GM12892 (cell line): ENCODE results near the gene MMP27. TPM values are rescaled to one million over a fixed set of nuclear protein-coding genes. Genes with fewer than 3 reads are reported as not detected.
"Not testable (repeated sequence)": the region's sequence is repeated elsewhere in the genome, so short reads cannot be mapped to it uniquely, and the experiment has no call there.

Source experiments
- DNase-seq: peaks from one replicate; pipeline ENCODE4 v3.0.0; 2011; ENCODE audit not compliant: insufficient read length
- FAIRE-seq: peaks from 2 replicates; lab custom pipeline; 2011; peaks lifted over from hg19 to GRCh38; lab: Jason Lieb, UNC
- POLR2A ChIP-seq: IDR thresholded peaks from 2 replicates; pipeline ENCODE4 v1.6.1; 2011; ENCODE audit warnings: low read depth, low read length, control low read depth
- POLR2AphosphoS5 ChIP-seq: IDR thresholded peaks from 2 replicates; pipeline ENCODE4 v1.6.1; 2011; ENCODE audit warnings: low read depth, low read length, control low read depth
- TAF1 ChIP-seq: IDR thresholded peaks from 2 replicates; pipeline ENCODE4 v1.6.1; 2011; ENCODE audit warnings: low read depth, mild to moderate bottlenecking, control low read depth, low read length, borderline replicate concordance
- polyA plus RNA-seq: library from polyadenylated mRNA; unstranded; fragments of >200 nt; gene quantifications from one replicate; pipeline ENCODE4 v1.2.1, GENCODE V29; 2012; ENCODE audit warnings: missing spikeins, inconsistent platforms; ENCODE audit not compliant: missing spikeins

Gene MMP27, protein sequence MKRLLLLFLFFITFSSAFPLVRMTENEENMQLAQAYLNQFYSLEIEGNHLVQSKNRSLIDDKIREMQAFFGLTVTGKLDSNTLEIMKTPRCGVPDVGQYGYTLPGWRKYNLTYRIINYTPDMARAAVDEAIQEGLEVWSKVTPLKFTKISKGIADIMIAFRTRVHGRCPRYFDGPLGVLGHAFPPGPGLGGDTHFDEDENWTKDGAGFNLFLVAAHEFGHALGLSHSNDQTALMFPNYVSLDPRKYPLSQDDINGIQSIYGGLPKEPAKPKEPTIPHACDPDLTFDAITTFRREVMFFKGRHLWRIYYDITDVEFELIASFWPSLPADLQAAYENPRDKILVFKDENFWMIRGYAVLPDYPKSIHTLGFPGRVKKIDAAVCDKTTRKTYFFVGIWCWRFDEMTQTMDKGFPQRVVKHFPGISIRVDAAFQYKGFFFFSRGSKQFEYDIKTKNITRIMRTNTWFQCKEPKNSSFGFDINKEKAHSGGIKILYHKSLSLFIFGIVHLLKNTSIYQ
- polyA plus RNA-seq = not detected

DNA sequence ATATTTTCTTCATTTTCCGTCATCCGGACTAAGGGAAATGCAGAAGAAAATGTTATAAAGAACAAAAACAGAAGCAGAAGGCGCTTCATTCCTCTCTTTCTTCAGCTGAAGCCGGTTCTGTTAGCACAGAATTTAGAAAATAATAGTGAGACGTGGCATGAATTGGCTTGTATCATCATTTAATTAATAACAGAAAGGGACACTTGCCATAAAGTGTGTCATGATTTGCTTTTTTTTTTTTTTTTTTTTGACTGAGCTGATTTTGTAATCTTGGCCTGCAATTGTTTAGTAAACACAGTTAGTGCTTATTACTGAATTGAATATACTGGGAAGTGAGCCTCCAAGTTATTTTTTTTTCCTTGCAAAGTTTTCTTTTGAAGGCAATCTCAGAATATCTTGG lies at the start of gene MMP27:
TSS of gene MMP27 (minus strand) at position 144 of the 400 bp plus-strand sequence. CDS start at position 89, 55 bp downstream.
- DNase-seq = no peak
- TF ChIP-seq POLR2AphosphoS5 = no peak
- no peak for TF ChIP-seq POLR2A
- TF ChIP-seq TAF1 = no peak
- FAIRE-seq = no peak

DNA sequence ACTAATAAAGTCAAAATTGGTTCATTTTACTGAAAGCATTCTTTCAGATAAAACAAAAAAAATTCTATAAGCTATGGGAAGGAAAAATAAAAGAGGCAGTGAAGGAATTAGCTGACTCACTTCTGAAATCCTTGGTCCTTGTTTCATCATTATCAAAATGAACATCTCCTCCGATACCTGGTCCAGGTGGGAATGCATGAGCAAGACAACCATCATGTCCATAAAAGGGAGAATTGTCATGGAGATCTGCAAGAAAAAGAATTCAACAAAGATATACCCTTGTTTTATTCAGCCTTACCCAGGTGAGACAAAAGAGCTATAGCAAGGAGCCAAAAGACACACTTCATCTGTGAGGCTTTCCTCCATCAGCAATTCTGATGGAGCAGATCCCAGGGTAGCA lies 47.7 kb upstream of the MMP27 start:
- TF ChIP-seq TAF1 (no peak), POLR2A (no peak), POLR2AphosphoS5 (no peak)
- FAIRE-seq (no peak), DNase-seq (no peak)

DNA sequence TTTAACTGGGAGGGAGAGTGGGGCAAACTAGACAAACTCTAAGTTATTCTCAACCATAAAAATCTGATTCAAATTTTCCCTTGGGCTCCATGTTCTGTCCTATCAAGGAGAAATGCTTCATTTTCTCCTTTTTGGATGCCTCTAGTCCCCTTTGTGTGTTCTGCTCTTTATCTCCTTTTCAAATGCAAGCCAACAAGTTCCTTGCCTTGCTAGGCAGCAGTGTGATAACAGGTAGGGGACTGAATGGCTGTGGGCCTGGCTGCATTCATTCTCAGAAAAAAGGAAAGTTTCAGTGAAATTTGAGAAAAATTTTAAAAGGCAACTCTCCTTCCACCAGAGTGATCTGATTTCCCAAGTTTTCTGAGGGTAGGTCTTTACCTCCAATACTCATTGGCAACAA lies 46.1 kb upstream of the MMP27 start:
- FAIRE-seq (no peak), DNase-seq (no peak)
- TF ChIP-seq TAF1 (no peak), POLR2A (no peak), POLR2AphosphoS5 (no peak)

DNA sequence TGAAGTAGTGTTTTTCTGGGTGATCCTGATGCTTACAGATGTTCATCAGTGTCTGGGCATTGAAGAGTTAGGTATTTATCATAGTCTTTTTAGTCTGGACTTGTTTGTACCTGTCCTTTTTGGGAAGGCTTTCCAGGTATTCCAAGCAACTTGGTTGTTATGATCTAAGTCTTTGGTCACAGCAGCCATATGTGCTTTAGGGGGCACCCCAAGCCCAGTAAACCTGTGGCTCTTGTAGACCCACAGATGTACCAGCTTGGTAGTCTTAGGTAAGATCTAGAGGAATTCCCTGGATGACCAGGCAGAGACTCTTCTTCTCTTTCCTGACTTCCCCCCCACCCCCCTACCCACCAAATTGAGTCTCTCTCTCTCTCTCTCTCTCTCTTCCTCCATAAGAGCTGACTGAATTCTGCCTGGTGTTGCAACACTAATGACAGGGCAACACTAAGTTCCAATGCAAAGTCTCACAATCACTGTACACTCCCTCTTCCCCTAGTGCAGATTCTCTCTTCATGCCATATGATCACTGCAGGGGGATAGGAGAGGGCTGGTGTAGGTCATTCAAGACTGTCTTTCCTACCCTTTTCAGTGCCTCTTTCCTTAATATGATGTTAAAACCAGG lies 43.6 kb upstream of the MMP27 start:
- FAIRE-seq (no peak), DNase-seq (no peak)
- TF ChIP-seq TAF1 (no peak), POLR2AphosphoS5 (no peak), POLR2A (no peak)

DNA sequence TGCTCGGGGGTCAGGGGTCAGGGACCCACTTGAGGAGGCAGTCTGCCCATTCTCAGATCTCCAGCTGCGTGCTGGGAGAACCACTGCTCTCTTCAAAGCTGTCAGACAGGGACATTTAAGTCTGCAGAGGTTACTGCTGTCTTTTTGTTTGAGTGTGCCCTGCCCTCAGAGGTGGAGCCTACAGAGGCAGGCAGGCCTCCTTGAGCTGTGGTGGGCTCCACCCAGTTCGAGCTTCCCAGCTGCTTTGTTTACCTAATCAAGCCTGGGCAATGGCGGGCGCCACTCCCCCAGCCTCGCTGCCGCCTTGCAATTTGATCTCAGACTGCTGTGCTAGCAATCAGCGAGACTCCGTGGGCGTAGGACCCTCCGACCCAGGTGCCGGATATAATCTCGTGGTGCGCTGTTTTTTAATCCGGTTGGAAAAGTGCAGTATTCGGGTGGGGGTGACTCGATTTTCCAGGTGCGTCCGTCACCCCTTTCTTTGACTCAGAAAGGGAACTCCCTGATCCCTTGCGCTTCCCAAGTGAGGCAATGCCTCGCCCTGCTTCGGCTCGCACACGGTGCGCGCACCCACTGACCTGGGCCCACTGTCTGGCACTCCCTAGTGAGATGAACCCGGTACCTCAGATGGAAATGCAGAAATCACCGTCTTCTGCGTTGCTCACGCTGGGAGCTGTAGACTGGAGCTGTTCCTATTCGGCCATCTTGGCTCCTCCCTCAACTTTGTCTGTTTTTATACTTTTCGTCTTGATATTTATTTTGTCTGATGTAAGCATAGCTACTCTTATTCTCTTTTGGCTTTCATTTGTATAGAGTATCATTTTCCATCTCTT lies 41.4 kb upstream of the MMP27 start:
- FAIRE-seq, DNase-seq: not testable (repeated sequence)

DNA sequence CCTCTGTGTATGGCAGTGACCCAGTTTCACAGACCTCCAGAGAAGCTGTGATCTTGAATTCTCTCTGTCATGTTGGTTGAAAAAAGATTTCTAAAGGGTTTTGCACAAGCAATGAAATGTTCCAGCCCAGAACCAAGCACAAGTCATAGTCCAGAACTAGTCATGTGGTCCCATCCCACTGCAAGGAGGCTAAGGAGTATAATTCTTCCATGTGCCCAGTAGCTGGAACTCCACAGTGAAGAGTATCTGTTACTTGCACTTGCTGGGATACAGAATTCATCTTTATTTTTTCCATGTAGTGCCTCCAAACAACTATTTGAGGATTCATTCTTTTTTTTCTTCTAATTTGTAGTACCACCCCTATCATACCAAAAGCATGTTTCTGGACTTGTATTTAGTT lies 29.1 kb upstream of the MMP27 start:
- TF ChIP-seq POLR2A = no peak
- no peak for TF ChIP-seq POLR2AphosphoS5
- no peak for TF ChIP-seq TAF1
- DNase-seq (no peak), FAIRE-seq (no peak)

DNA sequence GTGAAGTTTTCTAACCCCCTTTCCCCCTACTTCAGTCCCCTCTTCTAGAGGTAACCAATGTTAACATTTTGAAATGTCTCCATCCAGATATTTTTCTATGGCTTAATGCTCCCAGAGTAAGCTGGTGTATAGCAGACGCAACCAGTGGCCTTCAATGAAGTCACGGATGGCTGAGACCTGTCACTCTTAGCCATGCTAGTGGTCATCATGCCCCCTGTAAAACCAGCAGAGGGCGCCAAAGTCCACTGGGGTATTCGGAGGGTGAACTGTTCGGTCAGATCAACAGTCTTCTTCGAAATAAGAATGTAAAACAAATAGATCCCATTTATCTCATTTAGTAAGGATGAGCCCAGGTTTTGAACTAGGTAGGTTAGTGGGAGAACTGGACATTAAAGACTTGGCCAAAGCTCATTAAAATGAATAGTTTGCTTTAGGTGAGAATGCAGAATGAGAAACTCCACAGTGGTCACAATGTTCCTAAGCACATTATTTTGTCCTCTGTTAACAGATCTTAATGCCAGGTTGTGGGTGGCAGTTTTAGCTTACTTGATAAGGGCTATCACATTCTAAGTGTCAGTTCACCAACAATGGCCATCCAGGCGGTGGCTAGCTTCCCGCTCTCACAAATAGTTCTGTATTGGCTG lies 27.8 kb upstream of the MMP27 start:
- peak; percentile 87 for FAIRE-seq

DNA sequence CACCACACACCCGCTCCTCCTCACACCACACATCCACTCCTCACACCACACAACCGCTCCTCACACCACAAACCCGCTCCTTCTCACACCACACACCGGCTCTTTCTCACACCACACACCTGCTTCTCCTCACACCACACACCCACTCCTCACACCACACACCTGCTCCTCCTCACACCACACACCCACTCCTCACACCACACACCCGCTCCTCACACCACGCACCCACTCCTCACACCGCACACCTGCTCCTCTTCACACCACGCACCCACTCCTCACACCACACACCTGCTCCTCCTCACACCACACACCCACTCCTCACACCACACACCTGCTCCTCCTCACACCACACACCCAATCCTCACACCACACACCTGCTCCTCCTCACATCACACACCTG lies 25.4 kb upstream of the MMP27 start:
- DNase-seq = not testable (repeated sequence)
- FAIRE-seq = peak; percentile 96

More for the DNA sequence above, 27.8 kb upstream of the MMP27 start:
- TF ChIP-seq POLR2A = no peak
- no peak for TF ChIP-seq TAF1
- no peak for TF ChIP-seq POLR2AphosphoS5
- peak; percentile 17 for DNase-seq

DNA sequence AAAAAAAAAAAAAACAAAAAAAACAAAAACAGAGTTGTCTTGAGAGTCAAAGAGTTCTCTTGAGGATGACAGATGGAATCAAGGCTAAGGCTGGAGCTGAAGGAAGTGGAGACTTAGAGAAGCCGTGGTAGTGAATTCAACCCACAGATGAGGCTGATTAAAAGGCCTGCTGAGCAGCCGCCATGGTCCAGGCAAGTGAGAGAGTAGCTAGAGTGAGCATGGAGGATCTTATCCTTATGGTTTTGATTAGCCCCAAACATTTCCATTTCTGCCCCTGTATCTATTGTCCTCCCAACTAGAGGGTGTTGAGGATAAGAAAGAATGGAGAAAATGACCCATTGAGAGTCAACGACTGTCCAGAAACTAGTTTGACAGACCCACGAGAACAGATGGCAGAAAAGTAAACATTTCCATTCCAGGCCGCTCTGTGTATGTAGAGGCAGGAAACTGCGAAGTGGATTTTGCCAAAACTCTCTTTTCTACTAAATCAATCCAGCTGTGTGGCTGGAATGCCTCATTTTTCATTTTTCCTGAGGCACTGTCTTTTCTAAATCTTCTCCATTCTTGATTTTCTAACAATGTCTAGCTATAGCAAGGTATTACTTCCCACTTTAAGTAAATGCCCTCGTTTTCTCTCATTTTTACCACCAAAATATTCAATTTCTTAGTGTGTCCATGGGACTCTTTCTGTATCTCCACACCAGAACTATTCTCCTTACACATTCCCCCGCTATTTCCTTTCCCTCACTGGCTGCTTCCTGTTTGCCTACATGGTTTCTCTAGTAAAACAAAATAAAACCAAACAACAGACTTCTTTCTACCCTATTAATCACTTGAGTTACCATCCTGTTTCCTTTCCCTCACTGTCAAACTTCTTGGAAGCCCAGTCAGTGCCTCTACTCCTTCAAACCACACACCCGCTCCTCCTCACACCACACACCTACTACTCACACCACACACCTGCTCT lies 24.6 kb upstream of the MMP27 start:
- FAIRE-seq (no peak), DNase-seq (no peak)
- TF ChIP-seq POLR2AphosphoS5 (no peak), TAF1 (no peak), POLR2A (no peak)

DNA sequence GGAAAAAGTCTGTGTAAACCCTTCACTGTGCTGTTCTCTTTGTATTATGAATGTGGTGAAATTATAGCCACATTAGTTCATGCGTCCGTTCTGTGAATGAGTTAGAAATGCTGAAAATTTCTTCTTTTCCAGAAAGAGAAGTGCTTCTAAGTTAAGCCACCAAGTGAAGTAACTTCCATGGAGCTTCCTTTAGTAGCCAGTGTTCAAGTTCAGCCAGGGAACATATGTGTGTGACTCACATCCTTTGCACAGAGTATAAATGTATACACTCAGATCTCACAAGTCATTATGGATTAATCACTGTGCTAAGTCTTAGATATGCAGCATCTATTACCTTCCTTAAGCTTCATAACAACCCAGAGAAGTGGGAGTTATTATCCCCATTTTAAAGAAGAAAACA lies 22.3 kb upstream of the MMP27 start:
- DNase-seq (no peak), FAIRE-seq (no peak)
- TF ChIP-seq POLR2A (no peak), TAF1 (no peak), POLR2AphosphoS5 (no peak)
